ENCODE data around the gene HOXD4. TPM values are rescaled to one million over a fixed set of nuclear protein-coding genes. Genes with fewer than 3 reads are reported as not detected.

HOXD4 gene
- total RNA-seq, 2 experiments from 2014 or later = not detected

- peaks cover 3% of the 10 kb centered on the region for H3K4me1 Mint-ChIP-seq
- no peak overlapping the region for H3K4me3 Mint-ChIP-seq
- peaks cover 81% of the 10 kb centered on the region for H3K27me3 Mint-ChIP-seq
- H3K36me3 Mint-ChIP-seq (ENCODE audit: low read depth) = no peaks in the 10 kb centered on the region
- no peak for DNase-seq
- POLR2A ChIA-PET = no interaction called here
- no peak overlapping the region for H3K27ac Mint-ChIP-seq
- no peaks in the 10 kb centered on the region for H3K9me3 Mint-ChIP-seq
- CTCF ChIA-PET = interaction anchor here (0.6 kb wide), 1 partner anchor 486 kb away, joined by 3 read pairs; no protein-coding TSS in a partner anchor
These were observed 5.2 kb upstream of the HOXD4 start for GRCh38 chr2:176146101-176146500.

GRCh38 chr2:176146645-176147044, 4.7 kb upstream of the HOXD4 start:
- peaks cover 81% of the 10 kb centered on the region for H3K27me3 Mint-ChIP-seq
- no peak for DNase-seq
- no peaks in the 10 kb centered on the region for H3K4me1 Mint-ChIP-seq
- ChIA-PET CTCF (no interaction called here), POLR2A (no interaction called here)
- no peaks in the 10 kb centered on the region for H3K36me3 Mint-ChIP-seq (ENCODE audit: low read depth)
- H3K4me3 Mint-ChIP-seq = no peak overlapping the region
- H3K27ac Mint-ChIP-seq = no peak overlapping the region
- no peaks in the 10 kb centered on the region for H3K9me3 Mint-ChIP-seq

GRCh38 chr2:176147210-176147799, 4.0 kb upstream of the HOXD4 start:
- no peaks in the 10 kb centered on the region for H3K9me3 Mint-ChIP-seq
- H3K36me3 Mint-ChIP-seq (ENCODE audit: low read depth) = no peaks in the 10 kb centered on the region
- H3K27me3 Mint-ChIP-seq = peaks cover 79% of the 10 kb centered on the region
- ChIA-PET POLR2A (no interaction called here), CTCF (no interaction called here)
- H3K4me1 Mint-ChIP-seq = no peaks in the 10 kb centered on the region
- no peak for DNase-seq
- no peak overlapping the region for H3K4me3 Mint-ChIP-seq
- no peak overlapping the region for H3K27ac Mint-ChIP-seq

GRCh38 chr2:176147800-176148496, 3.4 kb upstream of the HOXD4 start:
- H3K36me3 Mint-ChIP-seq (ENCODE audit: low read depth) = no peaks in the 10 kb centered on the region
- H3K27ac Mint-ChIP-seq = no peak overlapping the region
- ChIA-PET CTCF (no interaction called here), POLR2A (no interaction called here)
- no peak for DNase-seq
- no peak overlapping the region for H3K4me3 Mint-ChIP-seq
- H3K27me3 Mint-ChIP-seq = peaks cover 81% of the 10 kb centered on the region
- H3K9me3 Mint-ChIP-seq = no peaks in the 10 kb centered on the region
- no peaks in the 10 kb centered on the region for H3K4me1 Mint-ChIP-seq

GRCh38 chr2:176148751-176149421, 2.5 kb upstream of the HOXD4 start:
- CTCF ChIA-PET = no interaction called here
- Mint-ChIP-seq H3K9me3 (no peaks in the 10 kb centered on the region), H3K27me3 (peaks cover 84% of the 10 kb centered on the region), H3K27ac (no peak overlapping the region), H3K36me3 (ENCODE audit: low read depth) (no peaks in the 10 kb centered on the region), H3K4me3 (no peak overlapping the region), H3K4me1 (no peaks in the 10 kb centered on the region)
- POLR2A ChIA-PET = no interaction called here
- no peak for DNase-seq

- ChIA-PET CTCF (no interaction called here), POLR2A (no interaction called here)
- Mint-ChIP-seq H3K27me3 (peaks cover 85% of the 10 kb centered on the region), H3K9me3 (no peaks in the 10 kb centered on the region), H3K36me3 (ENCODE audit: low read depth) (no peaks in the 10 kb centered on the region), H3K27ac (no peak overlapping the region), H3K4me1 (no peaks in the 10 kb centered on the region), H3K4me3 (no peak overlapping the region)
- DNase-seq = no peak
These were observed 1.8 kb upstream of the HOXD4 start for GRCh38 chr2:176149481-176149938.

GRCh38 chr2:176149939-176150583, 1.3 kb upstream of the HOXD4 start:
- no peak overlapping the region for H3K27ac Mint-ChIP-seq
- CTCF ChIA-PET = interaction anchor here (1.0 to 1.3 kb wide), 2 partner anchors 10 to 11 kb away, joined by 3 to 6 read pairs; no protein-coding TSS in a partner anchor
- DNase-seq = no peak
- no peaks in the 10 kb centered on the region for H3K4me1 Mint-ChIP-seq
- H3K27me3 Mint-ChIP-seq = peaks cover 87% of the 10 kb centered on the region
- POLR2A ChIA-PET = interaction anchor here (1.0 kb wide), 1 partner anchor 10 kb away, joined by 3 read pairs; no protein-coding TSS in a partner anchor
- no peaks in the 10 kb centered on the region for H3K9me3 Mint-ChIP-seq
- no peaks in the 10 kb centered on the region for H3K36me3 Mint-ChIP-seq (ENCODE audit: low read depth)
- H3K4me3 Mint-ChIP-seq = no peak overlapping the region

- no peak for DNase-seq
- Mint-ChIP-seq H3K36me3 (ENCODE audit: low read depth) (no peaks in the 10 kb centered on the region), H3K27me3 (peaks cover 87% of the 10 kb centered on the region), H3K27ac (no peak overlapping the region), H3K4me1 (no peaks in the 10 kb centered on the region), H3K4me3 (no peak overlapping the region), H3K9me3 (no peaks in the 10 kb centered on the region)
- ChIA-PET CTCF (interaction anchor here (1.0 to 1.3 kb wide), 3 partner anchors 10 to 404 kb away, joined by 3 to 6 read pairs (median 3); no protein-coding TSS in a partner anchor), POLR2A (interaction anchor here (1.0 kb wide), 1 partner anchor 10 kb away, joined by 3 read pairs; no protein-coding TSS in a partner anchor)
These were observed 537 bp upstream of the HOXD4 start for GRCh38 chr2:176150584-176151441.

- ChIA-PET CTCF (no interaction called here), POLR2A (no interaction called here)
- no peak overlapping the region for H3K27ac Mint-ChIP-seq
- peaks cover 84% of the 10 kb centered on the region for H3K27me3 Mint-ChIP-seq
- no peaks in the 10 kb centered on the region for H3K9me3 Mint-ChIP-seq
- H3K4me1 Mint-ChIP-seq = peaks cover 2% of the 10 kb centered on the region
- H3K36me3 Mint-ChIP-seq (ENCODE audit: low read depth) = peaks cover 3% of the 10 kb centered on the region
- no peak for DNase-seq
- H3K4me3 Mint-ChIP-seq = no peak overlapping the region
These were observed 1.2 kb downstream of the HOXD4 start for GRCh38 chr2:176152350-176153181.

GRCh38 chr2:176154576-176155252, 3.4 kb downstream of the HOXD4 start:
- H3K27me3 Mint-ChIP-seq = peaks cover 82% of the 10 kb centered on the region
- H3K27ac Mint-ChIP-seq = no peak overlapping the region
- peaks cover 8% of the 10 kb centered on the region for H3K36me3 Mint-ChIP-seq (ENCODE audit: low read depth)
- ChIA-PET CTCF (interaction anchor here (0.9 to 2.6 kb wide), 5 partner anchors 14 to 300 kb away, joined by 3 to 8 read pairs (median 4); no protein-coding TSS in a partner anchor), POLR2A (no interaction called here)
- no peak for DNase-seq
- H3K9me3 Mint-ChIP-seq = no peaks in the 10 kb centered on the region
- no peak overlapping the region for H3K4me3 Mint-ChIP-seq
- peaks cover 4% of the 10 kb centered on the region for H3K4me1 Mint-ChIP-seq

GRCh38 chr2:176155356-176156044, 4.2 kb downstream of the HOXD4 start:
- peaks cover 82% of the 10 kb centered on the region for H3K27me3 Mint-ChIP-seq
- ChIA-PET CTCF (interaction anchor here (1.0 to 2.6 kb wide), 3 partner anchors 13 to 300 kb away, joined by 3 to 8 read pairs (median 4); no protein-coding TSS in a partner anchor), POLR2A (no interaction called here)
- H3K27ac Mint-ChIP-seq = no peak overlapping the region
- DNase-seq = no peak
- H3K4me1 Mint-ChIP-seq = peaks cover 4% of the 10 kb centered on the region
- H3K9me3 Mint-ChIP-seq = no peaks in the 10 kb centered on the region
- H3K4me3 Mint-ChIP-seq = no peak overlapping the region
- peaks cover 8% of the 10 kb centered on the region for H3K36me3 Mint-ChIP-seq (ENCODE audit: low read depth)

Data from activated CD4-positive, alpha-beta memory T cell treated with anti-CD3 and anti-CD28 coated beads, Interleukin-2, amount 10 ng/mL, durations not matched to agents 7 days and 5 days (primary cell).